ENCODE measurements around the gene IFNAR1.

IFNAR1 gene

GRCh38 chr21:33286076-33286475, 38.7 kb upstream of the IFNAR1 start:
- H3K27me3 Mint-ChIP-seq (ENCODE audit: low read depth), result peaks cover 4% of the 10 kb centered on the region
- no peak overlapping the region for H3K4me3 Mint-ChIP-seq
- H3K9me3 Mint-ChIP-seq, result peaks cover under 1% of the 10 kb centered on the region
- peaks cover 25% of the 10 kb centered on the region for H3K36me3 Mint-ChIP-seq (ENCODE audit: low read depth)
- H3K4me1 Mint-ChIP-seq, result peaks cover 35% of the 10 kb centered on the region
- TF ChIP-seq, protein P1, sequence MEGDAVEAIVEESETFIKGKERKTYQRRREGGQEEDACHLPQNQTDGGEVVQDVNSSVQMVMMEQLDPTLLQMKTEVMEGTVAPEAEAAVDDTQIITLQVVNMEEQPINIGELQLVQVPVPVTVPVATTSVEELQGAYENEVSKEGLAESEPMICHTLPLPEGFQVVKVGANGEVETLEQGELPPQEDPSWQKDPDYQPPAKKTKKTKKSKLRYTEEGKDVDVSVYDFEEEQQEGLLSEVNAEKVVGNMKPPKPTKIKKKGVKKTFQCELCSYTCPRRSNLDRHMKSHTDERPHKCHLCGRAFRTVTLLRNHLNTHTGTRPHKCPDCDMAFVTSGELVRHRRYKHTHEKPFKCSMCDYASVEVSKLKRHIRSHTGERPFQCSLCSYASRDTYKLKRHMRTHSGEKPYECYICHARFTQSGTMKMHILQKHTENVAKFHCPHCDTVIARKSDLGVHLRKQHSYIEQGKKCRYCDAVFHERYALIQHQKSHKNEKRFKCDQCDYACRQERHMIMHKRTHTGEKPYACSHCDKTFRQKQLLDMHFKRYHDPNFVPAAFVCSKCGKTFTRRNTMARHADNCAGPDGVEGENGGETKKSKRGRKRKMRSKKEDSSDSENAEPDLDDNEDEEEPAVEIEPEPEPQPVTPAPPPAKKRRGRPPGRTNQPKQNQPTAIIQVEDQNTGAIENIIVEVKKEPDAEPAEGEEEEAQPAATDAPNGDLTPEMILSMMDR (IDR thresholded peaks at IDR 0.05; ENCODE audit: unreplicated experiment in 3 of 3), result no peak
- H3K27ac Mint-ChIP-seq, result peak overlapping the region; percentile 98 to 99 (median 99)

DNA sequence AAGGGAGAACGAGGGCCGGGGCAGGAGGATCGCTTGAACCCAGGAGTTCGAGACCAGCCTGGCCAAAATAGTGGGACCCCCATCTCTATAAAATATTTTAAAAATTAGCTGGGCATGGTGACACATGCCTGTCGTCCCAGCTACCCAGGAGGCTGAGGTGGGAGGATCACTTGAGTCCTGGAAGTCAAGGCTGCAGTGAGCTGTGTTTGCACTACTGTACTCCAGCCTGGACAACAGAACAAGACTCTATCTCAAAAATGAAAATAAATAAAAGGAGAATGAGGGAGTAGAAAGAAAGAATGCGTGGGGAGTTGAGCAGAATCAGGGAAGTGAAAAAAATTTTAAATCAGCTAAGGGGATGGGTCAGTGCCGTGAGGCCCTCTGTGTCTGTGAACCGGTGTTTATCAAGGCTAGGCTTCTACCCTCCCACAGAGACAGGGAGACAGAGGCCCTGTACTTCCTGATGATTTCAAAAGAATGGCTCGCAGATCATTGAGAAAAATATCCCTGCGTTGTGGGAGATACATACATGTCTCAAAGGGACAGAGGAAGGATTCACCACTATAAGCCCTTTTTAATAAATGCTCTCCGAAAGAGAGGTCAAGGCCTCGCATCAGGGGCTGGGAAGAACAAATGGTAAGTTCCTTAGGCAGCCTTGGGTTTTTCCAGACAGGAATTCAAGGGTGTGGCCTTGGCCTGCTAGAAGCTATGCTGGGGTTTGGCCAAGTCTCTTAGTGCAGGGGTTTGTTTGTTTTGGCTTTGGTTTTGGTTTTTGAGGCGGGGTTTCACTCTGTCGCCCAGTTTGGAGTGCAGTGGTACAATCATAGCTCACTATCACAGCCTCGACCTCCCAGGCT, 37.9 kb upstream of the IFNAR1 start:
- H3K36me3 Mint-ChIP-seq (ENCODE audit: low read depth), result peaks cover 23% of the 10 kb centered on the region
- H3K27ac Mint-ChIP-seq, result peak overlapping the region; percentile 98 to 99 (median 99)
- peak overlapping the region in 2 of 3 experiments; percentile 0 to 31 for H3K4me3 Mint-ChIP-seq
- peaks cover 4% of the 10 kb centered on the region for H3K27me3 Mint-ChIP-seq (ENCODE audit: low read depth)
- H3K4me1 Mint-ChIP-seq, result peaks cover 35% of the 10 kb centered on the region
- no peaks in the 10 kb centered on the region for H3K9me3 Mint-ChIP-seq
- TF ChIP-seq, protein P1 (IDR thresholded peaks at IDR 0.05; ENCODE audit: unreplicated experiment in 3 of 3), result no peak

- peaks cover 22% of the 10 kb centered on the region for H3K36me3 Mint-ChIP-seq (ENCODE audit: low read depth)
- H3K27ac Mint-ChIP-seq, result peak overlapping the region; percentile 98 to 99 (median 99)
- no peaks in the 10 kb centered on the region for H3K9me3 Mint-ChIP-seq
- peaks cover 35% of the 10 kb centered on the region for H3K4me1 Mint-ChIP-seq
- no peak overlapping the region for H3K4me3 Mint-ChIP-seq
- TF ChIP-seq, protein P1 (IDR thresholded peaks at IDR 0.05; ENCODE audit: unreplicated experiment in 3 of 3), result no peak
- no peaks in the 10 kb centered on the region for H3K27me3 Mint-ChIP-seq (ENCODE audit: low read depth)
Measured at GRCh38 chr21:33289199-33289819, 35.5 kb upstream of the IFNAR1 start.

GRCh38 chr21:33290441-33290840, 34.3 kb upstream of the IFNAR1 start:
- TF ChIP-seq, protein P1 (IDR thresholded peaks at IDR 0.05; ENCODE audit: unreplicated experiment in 3 of 3), result no peak

DNA sequence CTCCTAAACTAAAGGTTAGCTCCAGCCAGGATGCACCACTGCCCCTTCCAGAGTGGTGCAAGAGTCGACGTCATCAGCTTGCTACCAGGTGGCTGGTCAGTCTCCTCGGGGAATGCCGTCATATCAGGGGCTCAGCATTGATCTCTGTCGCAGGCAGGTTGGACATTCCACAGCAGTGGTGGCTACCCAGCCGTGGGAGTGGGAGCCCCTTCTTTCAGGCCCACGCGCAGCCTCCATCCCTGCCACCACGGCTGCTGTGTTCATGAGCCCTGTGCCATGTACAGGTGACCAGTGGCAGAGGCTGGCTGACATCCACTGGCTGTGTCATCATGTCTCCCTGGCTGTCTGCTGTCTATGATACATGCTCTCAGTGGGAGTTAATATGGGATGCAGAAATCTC, 33.1 kb upstream of the IFNAR1 start:
- Mint-ChIP-seq H3K4me3 (no peak overlapping the region), H3K9me3 (no peaks in the 10 kb centered on the region), H3K27ac (peak overlapping the region in 2 of 3 experiments; percentile 12 to 51), H3K36me3 (ENCODE audit: low read depth) (peaks cover 24% of the 10 kb centered on the region), H3K4me1 (peaks cover 22% of the 10 kb centered on the region), H3K27me3 (ENCODE audit: low read depth) (no peaks in the 10 kb centered on the region)
- TF ChIP-seq, protein P1 (IDR thresholded peaks at IDR 0.05; ENCODE audit: unreplicated experiment in 3 of 3), result no peak

More at GRCh38 chr21:33290441-33290840, 34.3 kb upstream of the IFNAR1 start:
- H3K9me3 Mint-ChIP-seq, result no peaks in the 10 kb centered on the region
- H3K4me1 Mint-ChIP-seq, result peaks cover 35% of the 10 kb centered on the region
- no peak overlapping the region for H3K4me3 Mint-ChIP-seq
- no peaks in the 10 kb centered on the region for H3K27me3 Mint-ChIP-seq (ENCODE audit: low read depth)
- H3K36me3 Mint-ChIP-seq (ENCODE audit: low read depth), result peaks cover 24% of the 10 kb centered on the region
- peak overlapping the region in 2 of 3 experiments; percentile 54 to 81 for H3K27ac Mint-ChIP-seq
